Activated CD8-positive, alpha-beta memory T cell treated with anti-CD3 and anti-CD28 coated beads, Interleukin-2, amount 50 U/mL, for 24 hours (primary cell): Measurements from ENCODE around the gene LAMTOR5.
A peak's percentile ranks its signal among the peaks of the same experiment; 100 is the strongest.
"Not testable (repeated sequence)": the region's sequence is repeated elsewhere in the genome, so short reads cannot be mapped to it uniquely, and the experiment has no call there.

Experiments
- DNase-seq: peaks from one replicate; pipeline ENCODE4 v3.0.0-alpha.2; 2020; ENCODE audit errors: extremely low read depth

LAMTOR5 gene

GRCh38 chr1:110407260-110408210, at the start of gene LAMTOR5:
LAMTOR5 (minus strand) TSS chr1:110407694; CDS start chr1:110407620, 74 bp downstream.
- peak; percentile 79 for DNase-seq

GRCh38 chr1:110457206-110457605, 49.7 kb upstream of the LAMTOR5 start:
- no peak for DNase-seq

DNA sequence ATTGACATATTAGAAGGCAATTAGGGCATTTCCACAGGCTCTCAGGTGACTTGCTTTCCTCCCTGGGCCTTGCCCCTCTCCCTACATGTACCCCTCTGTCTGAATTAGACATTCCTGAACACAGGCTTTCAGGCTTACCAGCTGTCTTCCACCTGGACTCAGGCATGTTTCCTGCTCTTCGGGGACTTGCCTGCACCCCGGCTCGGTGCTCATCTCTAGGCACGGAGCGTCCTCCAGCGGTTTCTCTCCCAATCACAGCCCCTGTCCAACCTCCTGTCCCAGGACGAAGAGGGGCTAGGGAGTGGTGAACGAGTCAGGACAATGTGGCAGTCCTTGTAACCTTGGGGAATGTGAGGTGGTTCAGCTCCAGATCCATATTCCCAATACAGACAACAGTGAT, 47.7 kb upstream of the LAMTOR5 start:
- DNase-seq = no peak

DNA sequence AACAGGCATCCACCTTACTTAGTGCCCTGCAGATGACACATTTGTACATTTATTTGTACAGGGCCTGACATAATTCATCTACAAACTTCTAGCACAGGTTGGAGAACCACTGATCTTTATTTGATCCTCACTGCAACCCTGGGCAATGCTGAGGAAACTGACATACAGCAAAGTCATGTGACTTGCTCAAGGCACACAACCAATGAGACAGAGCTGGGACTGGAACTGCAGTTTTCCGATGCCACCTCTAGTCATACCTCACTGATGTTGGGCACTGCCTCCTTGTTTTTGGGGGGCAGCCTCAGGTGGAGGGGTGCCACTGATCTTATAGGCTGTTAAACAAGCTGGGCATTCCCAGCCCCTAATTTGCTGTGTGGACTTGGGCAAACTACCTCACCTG, 46.8 kb upstream of the LAMTOR5 start:
- DNase-seq = no peak

DNA sequence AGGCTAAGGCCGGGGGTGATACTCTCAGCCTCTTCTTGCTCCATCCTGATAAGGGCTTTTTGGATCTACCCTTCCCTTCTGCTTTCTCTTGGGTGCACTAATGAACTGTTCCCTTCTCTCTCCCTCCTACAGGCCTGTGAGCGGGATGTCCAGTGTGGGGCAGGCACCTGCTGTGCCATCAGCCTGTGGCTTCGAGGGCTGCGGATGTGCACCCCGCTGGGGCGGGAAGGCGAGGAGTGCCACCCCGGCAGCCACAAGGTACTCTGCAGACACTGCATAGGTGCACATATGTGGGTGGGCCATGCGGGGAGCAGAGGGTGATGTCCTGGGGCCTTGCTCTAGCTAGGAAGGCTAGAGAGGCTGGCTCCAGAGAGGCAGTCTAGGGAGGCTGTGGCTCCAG, 46.3 kb upstream of the LAMTOR5 start:
- DNase-seq = no peak

DNA sequence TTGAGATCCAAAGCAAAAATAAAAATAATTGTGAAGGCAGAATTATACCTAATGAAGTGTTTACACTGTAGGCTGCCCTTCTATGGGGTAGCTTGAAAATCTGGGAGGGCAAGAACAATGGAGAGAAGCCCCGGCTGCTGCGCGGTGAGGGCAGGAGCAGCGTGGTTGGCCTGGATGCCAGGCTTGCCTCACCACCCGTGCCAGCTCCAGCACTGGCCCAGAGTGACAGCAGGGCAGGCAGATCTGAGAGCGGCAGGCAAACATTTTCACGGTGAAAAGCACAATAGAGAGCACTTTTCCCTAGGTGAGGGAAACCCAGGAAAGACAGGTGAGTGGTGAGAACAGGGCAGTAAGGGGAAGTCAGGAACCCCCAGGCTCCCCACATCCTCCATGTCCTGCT, 44.8 kb upstream of the LAMTOR5 start:
- no peak for DNase-seq

- DNase-seq = no peak
Observed at GRCh38 chr1:110450929-110451328, 43.4 kb upstream of the LAMTOR5 start, which contains the start of gene PROK1. PROK1 (plus strand) TSS chr1:110451149; CDS start chr1:110451217, 68 bp downstream.

DNA sequence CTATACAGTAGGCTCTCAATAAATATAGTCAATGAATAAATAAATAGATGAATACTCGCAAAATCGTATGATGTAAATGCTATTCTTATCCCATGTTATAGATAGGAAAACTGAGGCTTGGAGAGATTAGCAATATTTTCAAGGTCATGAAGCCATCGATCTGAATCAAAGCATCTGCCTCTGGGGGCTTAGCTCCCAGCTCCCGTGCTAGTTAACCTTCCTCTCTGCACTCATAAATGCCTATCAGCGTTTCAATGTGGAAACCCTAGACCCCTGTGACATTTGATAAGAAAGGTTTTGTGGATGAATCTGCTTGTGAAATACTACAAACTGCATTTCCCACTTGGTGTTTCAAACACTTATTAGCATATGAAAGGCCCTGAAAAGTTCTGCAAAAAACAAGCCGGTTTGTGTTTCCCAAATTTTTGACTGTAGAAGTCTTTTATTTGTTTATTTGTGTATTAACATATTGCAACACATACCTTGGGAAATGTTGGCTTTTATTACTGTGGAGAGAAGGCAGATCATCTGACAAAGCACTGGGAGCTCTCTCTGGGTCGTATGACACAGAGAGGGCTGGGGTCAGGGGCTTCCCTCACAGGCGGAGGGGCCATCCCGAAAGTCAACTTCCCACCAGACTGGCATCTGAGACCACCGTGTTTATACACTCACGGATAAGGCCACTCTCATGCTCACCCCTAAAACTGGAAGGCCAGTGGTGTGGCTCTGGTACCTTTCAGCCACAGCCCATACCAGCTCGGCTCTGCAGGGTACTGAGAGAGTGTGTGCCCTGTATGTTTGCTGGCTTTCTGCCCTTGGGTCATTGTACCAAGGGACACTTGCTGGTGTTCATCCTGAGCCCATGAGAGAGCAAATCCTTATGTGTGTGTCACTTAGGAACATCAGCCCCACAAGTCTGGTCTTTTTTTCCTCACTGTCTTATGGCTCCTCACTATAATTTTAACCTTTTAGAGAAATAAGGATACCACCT, 42.5 kb upstream of the LAMTOR5 start:
- no peak for DNase-seq

GRCh38 chr1:110444561-110444960, 37.1 kb upstream of the LAMTOR5 start:
- DNase-seq = no peak

DNA sequence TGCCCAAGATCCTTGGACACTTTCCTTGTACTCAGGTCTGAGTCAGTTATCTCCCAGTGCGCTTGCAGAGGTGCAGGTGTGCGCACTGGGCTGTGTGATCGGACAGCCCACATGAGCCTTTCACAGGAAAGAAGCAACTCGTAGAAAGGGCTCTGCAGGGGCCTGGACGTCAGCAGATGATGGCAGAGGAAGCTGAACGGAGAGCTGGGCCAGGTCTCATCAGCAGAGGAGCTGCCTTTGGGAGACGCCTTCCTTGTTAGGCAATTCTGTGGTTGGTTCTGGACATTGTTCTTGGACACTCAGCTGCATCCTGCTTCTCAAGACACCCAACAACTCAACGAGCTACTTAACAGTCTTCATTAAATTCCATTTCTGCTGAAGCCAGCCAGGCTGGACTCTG, 36.0 kb upstream of the LAMTOR5 start:
- DNase-seq = no peak

DNA sequence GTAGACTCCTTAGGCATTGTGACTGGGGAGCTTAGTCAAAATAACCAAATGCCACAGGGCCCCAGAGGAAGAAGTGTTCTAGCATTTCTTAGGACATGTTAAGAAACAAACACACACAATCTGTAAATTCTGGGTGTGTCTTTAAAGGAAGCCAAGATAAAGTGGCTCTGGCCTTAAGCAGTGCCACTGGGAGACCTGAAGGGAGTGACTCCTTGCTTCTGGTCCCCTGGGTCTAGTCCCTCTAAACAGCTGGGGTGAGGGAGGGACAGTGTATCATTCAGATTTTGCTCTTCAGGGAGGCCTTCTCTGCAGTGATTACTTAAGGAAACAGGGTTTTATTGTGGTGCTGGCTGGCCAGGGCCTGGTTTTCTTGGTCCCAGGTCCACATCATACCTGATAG, 34.4 kb upstream of the LAMTOR5 start:
- no peak for DNase-seq

DNA sequence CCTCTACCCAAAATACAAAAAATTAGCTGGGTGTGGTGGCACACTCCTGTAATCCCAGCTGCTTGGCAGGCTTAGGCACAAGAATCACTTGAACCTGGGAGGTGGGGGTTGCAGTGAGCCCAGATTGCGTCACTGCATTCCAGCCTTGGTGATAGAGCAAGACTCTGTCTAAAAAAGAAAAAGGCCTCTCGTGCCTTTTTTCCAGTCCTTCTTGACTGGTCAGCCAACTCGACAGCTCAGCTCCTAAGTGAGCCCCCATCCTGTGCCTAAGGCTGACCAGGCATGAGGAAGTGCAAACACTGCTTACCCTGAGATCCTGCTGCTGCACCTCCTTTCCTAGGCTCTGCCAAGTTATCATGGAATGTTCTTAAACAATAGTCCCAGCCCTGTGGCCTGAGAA, 33.4 kb upstream of the LAMTOR5 start:
- no peak for DNase-seq

- DNase-seq = not testable (repeated sequence)
Observed at GRCh38 chr1:110439873-110440272, 32.4 kb upstream of the LAMTOR5 start.

DNA sequence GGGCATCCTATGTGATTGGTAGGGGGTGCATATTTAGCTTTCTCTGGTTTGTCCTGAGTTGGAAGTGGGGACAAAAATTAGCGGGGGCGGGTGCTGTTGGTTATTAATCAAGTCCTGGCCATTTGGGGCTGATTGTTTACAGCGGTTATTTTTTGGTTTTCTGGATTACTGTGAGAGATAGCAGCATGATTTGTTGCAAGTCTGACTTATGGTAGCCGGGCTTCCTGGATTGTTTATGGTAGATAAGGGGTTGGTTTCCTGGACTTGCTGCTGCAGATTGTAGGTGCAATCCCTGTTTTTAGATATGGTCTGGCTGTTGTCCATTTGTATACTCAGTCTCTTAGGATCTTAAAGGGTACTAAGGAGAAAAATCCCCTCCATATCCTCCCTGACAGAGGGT, 31.4 kb upstream of the LAMTOR5 start:
- no peak for DNase-seq

DNA sequence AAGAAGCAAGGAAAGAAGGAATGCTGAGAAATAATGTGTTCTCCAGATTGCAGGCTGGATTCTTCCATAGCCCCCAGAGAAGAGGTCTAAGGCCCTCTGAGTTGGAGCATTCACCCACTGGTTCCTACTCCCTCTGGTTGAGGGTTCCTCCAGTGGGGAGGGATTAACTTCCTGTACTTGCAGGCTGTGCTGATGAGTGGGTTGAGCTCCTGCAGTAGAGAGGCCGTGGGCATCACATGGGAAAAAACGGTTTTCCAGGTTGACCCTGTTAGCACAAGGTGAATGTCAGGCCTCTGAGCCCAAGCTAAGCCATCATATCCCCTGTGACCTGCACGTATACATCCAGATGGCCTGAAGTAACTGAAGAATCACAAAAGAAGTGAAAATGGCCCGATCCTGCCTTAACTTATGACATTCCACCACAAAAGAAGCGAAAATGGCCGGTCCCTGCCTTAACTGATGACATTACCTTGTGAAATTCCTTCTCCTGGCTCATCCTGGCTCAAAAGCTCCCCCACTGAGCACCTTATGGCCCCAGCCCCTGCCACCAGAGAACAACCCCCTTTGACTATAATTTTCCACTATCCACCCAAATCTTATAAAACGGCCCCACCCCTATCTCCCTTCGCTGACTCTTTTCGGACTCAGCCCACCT, 30.3 kb upstream of the LAMTOR5 start:
- not testable (repeated sequence) for DNase-seq

- no peak for DNase-seq
Observed at GRCh38 chr1:110436635-110437034, 29.1 kb upstream of the LAMTOR5 start.

DNA sequence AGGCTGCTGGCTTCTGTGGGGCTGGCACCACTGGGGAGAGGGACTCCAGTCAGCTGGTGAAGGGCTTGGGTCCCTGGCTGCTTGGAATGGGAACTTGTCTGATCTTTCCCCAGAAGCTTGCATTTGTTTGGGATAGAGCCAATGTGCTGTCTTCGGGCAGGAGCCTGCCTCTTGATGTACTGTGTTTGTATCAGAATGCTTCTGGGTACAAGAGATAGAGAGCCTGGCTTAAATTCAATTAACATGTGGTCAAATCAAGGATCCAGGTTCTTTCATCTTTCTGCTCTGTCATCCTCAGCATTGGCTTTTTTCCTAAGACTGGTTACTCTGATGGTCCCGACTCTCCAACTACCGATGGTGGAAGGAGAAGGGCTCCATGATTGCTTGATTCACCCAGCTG, 27.5 kb upstream of the LAMTOR5 start:
- DNase-seq = no peak

GRCh38 chr1:110433803-110434202, 26.3 kb upstream of the LAMTOR5 start:
- DNase-seq = no peak

DNA sequence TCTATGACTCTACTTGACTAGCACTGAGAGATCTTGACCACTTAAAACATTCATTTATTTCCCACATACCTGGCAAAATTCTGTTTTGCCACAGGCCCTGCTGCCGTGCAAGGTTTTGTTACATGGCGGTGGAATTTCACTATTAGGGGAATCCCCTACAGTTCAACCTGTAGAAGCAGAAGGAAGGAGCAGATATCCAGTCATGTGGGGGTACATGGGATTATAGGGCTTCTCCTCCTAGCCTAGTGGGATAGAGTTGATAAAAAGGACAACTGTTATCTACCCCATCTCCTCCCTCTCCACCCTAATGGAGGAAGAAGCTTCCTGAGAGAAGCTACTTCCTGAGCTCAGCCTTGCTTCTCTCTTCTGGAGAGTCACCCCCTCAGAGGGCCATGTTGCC, 25.7 kb upstream of the LAMTOR5 start:
- no peak for DNase-seq

DNA sequence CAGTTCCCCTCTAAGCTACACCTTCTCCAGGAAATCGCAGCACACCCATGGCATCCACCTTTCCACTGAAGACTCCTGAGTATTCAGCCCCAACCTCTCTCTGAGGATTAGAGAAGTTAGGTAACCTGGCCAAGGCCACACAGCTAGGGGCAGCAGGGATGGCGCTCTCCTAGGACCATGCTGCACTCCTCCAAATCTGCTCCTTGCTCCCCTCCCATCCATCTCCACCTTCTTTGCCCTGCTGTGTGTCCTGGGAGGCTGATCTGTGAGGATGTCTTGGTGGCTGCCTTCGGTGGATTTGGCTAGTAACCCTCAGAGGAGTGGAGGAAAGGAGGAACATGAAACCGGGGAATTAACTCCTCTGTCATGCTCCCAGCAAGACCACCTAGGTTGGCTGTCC, 23.4 kb upstream of the LAMTOR5 start:
- no peak for DNase-seq

DNA sequence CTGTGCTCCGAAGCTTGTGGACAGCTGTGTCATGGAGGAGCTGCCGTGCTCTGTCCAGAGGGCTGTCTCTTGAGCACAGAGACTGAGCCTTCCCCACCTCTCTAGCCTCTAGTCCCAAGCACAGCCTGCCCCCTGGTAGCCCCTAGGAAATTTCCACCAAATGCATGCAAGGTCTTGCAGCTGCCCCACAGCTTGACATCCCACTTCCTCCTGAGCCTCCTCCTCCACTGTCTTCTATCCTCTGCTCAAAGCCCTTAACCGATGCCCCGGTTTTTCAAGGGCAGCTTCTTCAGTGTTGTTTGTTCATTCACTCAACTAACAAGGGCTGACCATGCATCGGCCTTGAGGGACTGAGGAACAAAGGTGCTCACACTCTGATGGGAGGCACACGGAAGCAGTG, 22.9 kb upstream of the LAMTOR5 start:
- DNase-seq = no peak

GRCh38 chr1:110428946-110429345, 21.5 kb upstream of the LAMTOR5 start:
- no peak for DNase-seq
